ENCODE data around the gene HCFC1R1. TPM values are rescaled to one million over a fixed set of nuclear protein-coding genes. Genes with fewer than 3 reads are reported as not detected.
"Not testable (repeated sequence)": the region's sequence is repeated elsewhere in the genome, so short reads cannot be mapped to it uniquely, and the experiment has no call there.

HCFC1R1 gene
- total and polyA plus RNA-seq, 11 donors: 32.8 to 189 (median 54.6) TPM

DNA sequence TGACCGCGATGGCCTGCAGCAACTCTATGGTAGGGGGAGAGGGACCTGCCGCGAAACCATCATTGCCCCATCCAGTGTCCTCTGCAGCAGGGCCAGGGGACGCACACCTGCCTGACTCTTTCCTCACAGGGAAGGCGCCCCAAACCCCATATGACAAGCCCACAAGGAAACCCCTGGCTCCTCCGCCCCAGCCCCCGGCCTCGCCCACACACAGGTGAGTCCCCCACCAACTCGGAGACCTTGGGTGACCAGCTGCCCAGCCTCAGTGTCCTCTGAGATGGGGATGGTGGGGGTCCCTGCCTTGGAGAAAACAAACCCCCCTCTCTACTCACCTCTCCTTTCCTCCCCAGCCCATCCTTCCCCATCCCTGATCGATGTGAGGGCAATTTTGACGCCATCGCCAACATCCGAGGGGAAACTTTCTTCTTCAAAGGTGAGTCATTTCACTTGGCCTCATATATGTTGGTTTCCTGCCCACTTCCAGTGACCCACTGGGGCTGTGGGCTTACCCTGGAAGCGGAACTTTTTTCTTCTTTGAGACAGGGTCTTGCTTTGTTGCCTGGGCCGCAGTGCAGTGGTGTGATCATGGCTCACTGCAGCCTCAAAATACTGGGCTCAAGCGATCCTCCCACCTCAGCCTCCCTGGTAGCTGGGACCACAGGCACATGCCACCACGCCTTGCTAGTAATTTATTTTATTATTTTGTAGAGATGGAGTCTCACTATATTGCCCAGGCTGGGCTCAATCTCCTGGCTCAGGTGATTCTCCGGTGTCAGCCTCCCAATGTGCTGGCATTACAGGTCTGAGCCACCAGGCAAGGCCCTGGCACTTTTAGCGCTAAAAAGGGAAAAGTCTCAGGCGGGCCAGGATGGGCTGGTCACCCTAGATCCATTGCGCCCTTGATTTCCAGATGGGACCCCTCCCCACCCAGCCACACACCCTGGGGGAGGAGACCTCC lies 33.7 kb upstream of the HCFC1R1 start:
- H3K36me3 ChIP-seq: no peaks in the 10 kb centered on the region
- peak overlapping the region in 1 of 12 donors; percentile 91 for H3K27ac ChIP-seq
- H3K4me3 ChIP-seq: peak overlapping the region in 8 of 12 donors; percentile 77 to 99 (median 98)
- intact Hi-C loops (cut with DNase I): loop anchor here (2.0 to 10.0 kb wide), 10 partner anchors 29 to 397 kb away; partner anchors contain the start of gene ZNF205 (in 1 of the 10)
- ATAC-seq (no peak), DNase-seq (no peak)
- H3K4me1 ChIP-seq: peaks cover 0 to 52% (median 19%) of the 10 kb centered on the region in 12 donors
- H3K27me3 ChIP-seq: no peaks in the 10 kb centered on the region
- no peaks in the 10 kb centered on the region for H3K9me3 ChIP-seq
- TF ChIP-seq, protein P1, sequence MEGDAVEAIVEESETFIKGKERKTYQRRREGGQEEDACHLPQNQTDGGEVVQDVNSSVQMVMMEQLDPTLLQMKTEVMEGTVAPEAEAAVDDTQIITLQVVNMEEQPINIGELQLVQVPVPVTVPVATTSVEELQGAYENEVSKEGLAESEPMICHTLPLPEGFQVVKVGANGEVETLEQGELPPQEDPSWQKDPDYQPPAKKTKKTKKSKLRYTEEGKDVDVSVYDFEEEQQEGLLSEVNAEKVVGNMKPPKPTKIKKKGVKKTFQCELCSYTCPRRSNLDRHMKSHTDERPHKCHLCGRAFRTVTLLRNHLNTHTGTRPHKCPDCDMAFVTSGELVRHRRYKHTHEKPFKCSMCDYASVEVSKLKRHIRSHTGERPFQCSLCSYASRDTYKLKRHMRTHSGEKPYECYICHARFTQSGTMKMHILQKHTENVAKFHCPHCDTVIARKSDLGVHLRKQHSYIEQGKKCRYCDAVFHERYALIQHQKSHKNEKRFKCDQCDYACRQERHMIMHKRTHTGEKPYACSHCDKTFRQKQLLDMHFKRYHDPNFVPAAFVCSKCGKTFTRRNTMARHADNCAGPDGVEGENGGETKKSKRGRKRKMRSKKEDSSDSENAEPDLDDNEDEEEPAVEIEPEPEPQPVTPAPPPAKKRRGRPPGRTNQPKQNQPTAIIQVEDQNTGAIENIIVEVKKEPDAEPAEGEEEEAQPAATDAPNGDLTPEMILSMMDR (IDR thresholded peaks at IDR 0.05): no peak
- TF ChIP-seq POLR2A (IDR thresholded peaks at IDR 0.05): no peak
- 92 to 94% (median 93%) methylated on average over 17 to 22 of the region's 22 CpGs for WGBS, 4 donors

DNA sequence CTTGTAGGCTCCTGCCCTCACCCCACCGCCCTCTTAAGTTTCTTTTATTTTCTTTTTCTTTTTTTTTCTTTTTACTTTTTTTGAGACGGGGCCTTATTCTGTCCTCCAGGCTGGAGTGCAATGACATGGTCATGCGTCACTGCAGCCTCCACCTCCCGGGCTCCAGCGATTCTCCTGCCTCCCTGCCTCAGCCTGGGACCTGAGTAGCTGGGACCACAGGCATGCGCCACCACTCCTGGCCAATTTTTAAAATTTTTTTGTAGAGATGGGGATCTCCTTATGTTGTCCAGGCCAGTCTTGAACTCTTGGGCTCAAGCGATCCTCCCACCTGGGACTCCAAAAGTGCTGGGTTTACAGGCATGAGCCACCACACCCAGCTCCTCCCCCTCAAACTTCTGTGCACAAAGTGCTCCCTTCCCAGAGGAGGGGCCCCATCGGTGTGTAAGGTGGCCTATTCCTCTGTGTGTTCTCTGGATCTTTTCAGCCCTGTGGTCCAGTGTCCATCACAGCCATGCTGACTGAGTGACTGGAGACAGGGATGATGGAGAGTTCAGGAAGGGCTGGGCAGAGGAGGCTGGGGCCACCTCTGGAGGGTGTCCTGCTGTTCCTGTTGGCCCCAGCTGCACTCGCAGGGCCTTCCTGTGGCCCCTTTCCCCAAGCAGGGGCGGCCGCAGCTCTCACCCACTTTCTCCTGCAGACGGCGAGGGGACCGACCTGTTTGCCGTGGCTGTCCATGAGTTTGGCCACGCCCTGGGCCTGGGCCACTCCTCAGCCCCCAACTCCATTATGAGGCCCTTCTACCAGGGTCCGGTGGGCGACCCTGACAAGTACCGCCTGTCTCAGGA lies 32.8 kb upstream of the HCFC1R1 start:
- ATAC-seq: no peak

DNA sequence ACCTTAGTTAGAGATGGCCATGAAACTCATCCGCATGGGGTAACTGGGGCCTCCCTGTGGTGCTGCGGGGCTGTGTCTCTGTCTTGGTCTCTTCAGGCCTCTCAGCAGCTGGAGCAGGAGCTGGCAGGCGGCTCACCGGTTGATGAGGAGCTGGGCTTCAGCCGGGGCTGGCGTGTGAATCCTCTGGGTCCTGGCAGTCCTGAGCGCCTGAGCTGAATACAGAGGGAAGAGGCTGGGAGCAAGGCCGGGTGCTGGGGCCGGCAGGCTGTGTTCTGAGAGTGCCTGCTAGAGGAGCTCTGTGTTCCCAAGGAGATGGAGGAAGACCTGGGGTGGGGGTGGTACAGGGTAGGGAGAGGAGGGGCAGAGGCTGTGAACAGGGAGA lies 32.0 kb upstream of the HCFC1R1 start:
- peak overlapping the region in 1 of 12 donors; percentile 67 for H3K27ac ChIP-seq
- H3K36me3 ChIP-seq, ATAC-seq, H3K27me3 ChIP-seq, H3K9me3 ChIP-seq, DNase-seq: not testable (repeated sequence)
- intact Hi-C loops (cut with DNase I): loop anchor here in 7 of 10 donors (5.0 to 10.0 kb wide), 6 partner anchors 47 to 399 kb away; partner anchors contain the start of gene ZNF205 (in 1 of the 7)
- H3K4me1 ChIP-seq: peaks cover 0 to 45% (median 19%) of the 10 kb centered on the region in 12 donors
- WGBS, 4 donors: 53 to 81% (median 66%) methylated on average over 9 of the region's 9 CpGs
- H3K4me3 ChIP-seq: peak overlapping the region in 1 of 12 donors; percentile 5

More for the DNA sequence above, 32.8 kb upstream of the HCFC1R1 start:
- Histone ChIP-seq H3K27ac (no peak overlapping the region), H3K36me3 (no peaks in the 10 kb centered on the region), H3K9me3 (no peaks in the 10 kb centered on the region), H3K27me3 (no peaks in the 10 kb centered on the region), H3K4me3 (no peak overlapping the region), H3K4me1 (peaks cover 0 to 49% (median 19%) of the 10 kb centered on the region in 12 donors)
- DNase-seq: no peak
- intact Hi-C loops (cut with DNase I): loop anchor here in 7 of 10 donors (5.0 to 10.0 kb wide), 6 partner anchors 46 to 398 kb away; partner anchors contain the start of gene ZNF205 (in 1 of the 7)
- WGBS, 4 donors: 87 to 91% (median 90%) methylated on average over 19 of the region's 19 CpGs
- no peak for TF ChIP-seq POLR2A (IDR thresholded peaks at IDR 0.05)
- TF ChIP-seq, protein P1 (IDR thresholded peaks at IDR 0.05): no peak

DNA sequence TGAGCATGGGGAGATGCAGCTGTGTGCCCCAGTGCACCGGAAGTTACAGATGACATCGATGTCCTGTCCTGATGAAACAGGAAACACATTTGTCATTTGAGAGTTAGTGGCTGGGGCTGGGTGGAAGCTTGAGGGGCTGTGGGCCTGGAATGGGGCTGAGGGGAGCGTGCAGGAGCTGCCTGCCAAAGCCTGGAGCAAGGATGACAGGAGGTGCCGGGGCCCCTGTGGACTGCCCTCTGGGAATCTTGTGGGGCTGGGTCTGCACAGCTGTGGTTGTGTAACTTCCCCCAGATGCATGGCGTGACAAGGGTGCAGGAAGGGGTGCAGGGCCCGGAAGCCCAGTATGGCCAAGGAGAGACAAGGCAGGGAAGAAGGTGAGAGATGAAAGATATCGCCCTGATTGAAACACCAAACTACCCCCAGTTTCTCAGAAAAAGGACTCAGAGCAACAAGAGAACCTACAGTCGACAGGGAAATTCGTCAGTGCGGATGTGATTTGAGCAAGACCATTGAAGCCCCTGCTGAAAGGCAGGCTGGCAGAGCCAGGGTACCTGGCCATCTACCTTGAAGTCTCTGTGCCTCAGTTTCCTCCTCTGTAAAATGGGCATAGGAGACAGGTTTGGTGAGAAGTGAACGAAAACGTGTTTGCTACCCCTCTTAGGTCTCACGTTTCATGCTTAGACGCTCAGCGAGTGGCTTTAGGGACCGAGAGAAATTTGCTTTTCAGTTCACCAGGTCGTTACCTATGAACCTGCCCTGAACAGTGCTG lies 31.4 kb upstream of the HCFC1R1 start:
- Histone ChIP-seq H3K27ac (peak overlapping the region in 1 of 12 donors; percentile 67), H3K4me3 (peak overlapping the region in 1 of 12 donors; percentile 5), H3K4me1 (peaks cover 0 to 39% (median 16%) of the 10 kb centered on the region in 12 donors), H3K27me3 (peaks cover 0 to 1% (median 0%) of the 10 kb centered on the region in 9 donors), H3K9me3 (no peaks in the 10 kb centered on the region), H3K36me3 (no peaks in the 10 kb centered on the region)
- DNase-seq (no peak), ATAC-seq (no peak)
- 79 to 82% (median 81%) methylated on average over 17 of the region's 17 CpGs for WGBS, 4 donors
- TF ChIP-seq, protein P1 (IDR thresholded peaks at IDR 0.05): no peak
- no peak for TF ChIP-seq POLR2A (IDR thresholded peaks at IDR 0.05)
- intact Hi-C loops (cut with DNase I): loop anchor here in 7 of 10 donors (5.0 to 10.0 kb wide), 6 partner anchors 47 to 400 kb away; partner anchors contain the start of gene ZNF205 (in 1 of the 7)

DNA sequence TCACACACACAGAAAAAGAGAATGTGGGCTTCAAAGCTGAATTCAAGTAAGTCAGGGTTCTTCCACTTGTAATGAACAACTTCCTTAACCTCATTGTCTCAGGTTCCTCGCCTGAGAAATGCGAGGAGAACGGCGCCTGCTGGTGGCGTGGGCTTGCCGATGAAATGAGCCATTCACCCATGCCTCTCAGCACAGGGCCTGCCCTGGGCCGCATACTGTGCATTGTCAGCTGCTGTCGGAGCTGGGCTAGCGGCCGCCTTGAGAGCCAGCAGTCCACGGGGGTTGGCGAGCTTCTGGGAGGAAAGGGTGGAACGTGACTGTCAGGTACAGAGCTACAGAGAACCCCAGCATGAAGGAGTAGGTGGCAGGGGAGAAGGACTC lies 29.6 kb upstream of the HCFC1R1 start:
- Histone ChIP-seq H3K27me3 (peaks cover 0 to 20% (median 2%) of the 10 kb centered on the region in 9 donors), H3K4me1 (peaks cover 0 to 36% (median 5%) of the 10 kb centered on the region in 12 donors)
- WGBS, 4 donors: 87 to 90% (median 87%) methylated on average over 7 to 13 of the region's 13 CpGs; no CpG with 5 or more reads in 1 of the 4 donors
- intact Hi-C loops (cut with DNase I): loop anchor here in 2 of 10 donors (10.0 kb wide), 2 partner anchors 111 to 401 kb away; no protein-coding TSS in a partner anchor
- ATAC-seq: peak in 2 of 4 donors; percentile 2 to 50
- not testable (repeated sequence) for H3K36me3 ChIP-seq, H3K9me3 ChIP-seq, H3K4me3 ChIP-seq, H3K27ac ChIP-seq, DNase-seq
